GM21529 (cell line): ENCODE measurements around the gene SLC48A1.

Experiments used
- ATAC-seq: cut with Tn5 transposase; IDR thresholded peaks from one replicate; pipeline ENCODE4 v1.9.1; 2021; ENCODE audit not compliant: unreplicated experiment

The SLC48A1 gene

GRCh38 chr12:47757840-47758583 lies 15.0 kb upstream of the SLC48A1 start:
- ATAC-seq, result no peak

- ATAC-seq, result no peak
Measured at GRCh38 chr12:47758584-47758833, 14.5 kb upstream of the SLC48A1 start.

GRCh38 chr12:47758834-47759690 lies 14.0 kb upstream of the SLC48A1 start, which contains the start of gene RAPGEF3:
TSS of gene RAPGEF3 (minus strand) at chr12:47758880. CDS start at chr12:47758556, 324 bp downstream.
- peak; percentile 60 for ATAC-seq

GRCh38 chr12:47762850-47763465 lies 10.1 kb upstream of the SLC48A1 start:
- no peak for ATAC-seq

GRCh38 chr12:47763481-47764346 lies 9.3 kb upstream of the SLC48A1 start:
- no peak for ATAC-seq

- ATAC-seq, result no peak
Measured at GRCh38 chr12:47766502-47767215, 6.4 kb upstream of the SLC48A1 start.

GRCh38 chr12:47767216-47767724 lies 5.8 kb upstream of the SLC48A1 start:
- peak; percentile 52 for ATAC-seq

- no peak for ATAC-seq
Measured at GRCh38 chr12:47768323-47768811, 4.7 kb upstream of the SLC48A1 start.

- ATAC-seq, result no peak
Measured at GRCh38 chr12:47769234-47770085, 3.6 kb upstream of the SLC48A1 start.

- no peak for ATAC-seq
Measured at GRCh38 chr12:47770086-47770726, 2.8 kb upstream of the SLC48A1 start.

- no peak for ATAC-seq
Measured at GRCh38 chr12:47771304-47771703, 1.7 kb upstream of the SLC48A1 start.

- no peak for ATAC-seq
Measured at GRCh38 chr12:47772094-47772660, 861 bp upstream of the SLC48A1 start.

- ATAC-seq, result no peak
Measured at GRCh38 chr12:47772738-47773061, 338 bp upstream of the SLC48A1 start.

- ATAC-seq, result no peak
Measured at GRCh38 chr12:47773858-47774580, 981 bp downstream of the SLC48A1 start.

GRCh38 chr12:47774663-47775062 lies 1.6 kb downstream of the SLC48A1 start:
- ATAC-seq, result no peak

- no peak for ATAC-seq
Measured at GRCh38 chr12:47775100-47775911, 2.3 kb downstream of the SLC48A1 start.
